MG63 (cell line): ENCODE results near the gene VSIG10L2. TPM values are rescaled to one million over a fixed set of nuclear protein-coding genes. Genes with fewer than 3 reads are reported as not detected.
A peak's percentile ranks its signal among the peaks of the same experiment; 100 is the strongest.

Source experiments
- DNase-seq: peaks from one replicate; pipeline ENCODE4 v3.0.0-alpha.2; 2020
- H3K27me3 ChIP-seq: fragments of 250-450 bp; sonication (Bioruptor Pico); 2 replicates; pipeline ENCODE4 v1.5.1; 2020; ENCODE audit warnings: mild to moderate bottlenecking, moderate library complexity
- H3K36me3 ChIP-seq: fragments of 250-450 bp; sonication (Bioruptor Pico); 2 replicates; pipeline ENCODE4 v1.5.1; 2020; ENCODE audit warnings: mild to moderate bottlenecking, moderate library complexity
- H3K4me3 ChIP-seq: fragments of 250-450 bp; sonication (Bioruptor Pico); 2 replicates; pipeline ENCODE4 v1.5.1; 2020; ENCODE audit warnings: mild to moderate bottlenecking, moderate library complexity
- H3K9me3 ChIP-seq: fragments of 250-450 bp; sonication (Bioruptor Pico); 2 replicates; pipeline ENCODE4 v1.5.1; 2020; ENCODE audit warnings: mild to moderate bottlenecking, moderate library complexity
- total RNA-seq: library from RNA; depleted of rRNA; stranded (reverse); fragments of >200 nt; shearing (Covaris generic); gene quantifications from 2 replicates; pipeline ENCODE4 v1.2.3, GENCODE V29; 2014; ENCODE audit warnings: low replicate concordance

The VSIG10L2 gene
- total RNA-seq, 1 experiment from 2014 or later = not detected

GRCh38 chr11:125924384-125925007 lies 21.3 kb upstream of the VSIG10L2 start:
- no peak overlapping the region for H3K4me3 ChIP-seq
- H3K9me3 ChIP-seq = no peaks in the 10 kb centered on the region
- H3K27me3 ChIP-seq = no peaks in the 10 kb centered on the region
- H3K36me3 ChIP-seq = no peaks in the 10 kb centered on the region
- DNase-seq = no peak

- Histone ChIP-seq H3K9me3 (no peaks in the 10 kb centered on the region), H3K27me3 (no peaks in the 10 kb centered on the region), H3K36me3 (no peaks in the 10 kb centered on the region), H3K4me3 (no peak overlapping the region)
- no peak for DNase-seq
These were observed 20.6 kb upstream of the VSIG10L2 start for GRCh38 chr11:125925247-125925740.

- DNase-seq = peak; percentile 26
- no peaks in the 10 kb centered on the region for H3K27me3 ChIP-seq
- no peaks in the 10 kb centered on the region for H3K36me3 ChIP-seq
- H3K4me3 ChIP-seq = no peak overlapping the region
- H3K9me3 ChIP-seq = no peaks in the 10 kb centered on the region
These were observed 20.0 kb upstream of the VSIG10L2 start for GRCh38 chr11:125925804-125926203.

GRCh38 chr11:125926682-125927081 lies 19.2 kb upstream of the VSIG10L2 start:
- Histone ChIP-seq H3K27me3 (no peaks in the 10 kb centered on the region), H3K4me3 (no peak overlapping the region), H3K36me3 (no peaks in the 10 kb centered on the region), H3K9me3 (no peaks in the 10 kb centered on the region)
- DNase-seq = no peak

GRCh38 chr11:125929445-125930075 lies 16.3 kb upstream of the VSIG10L2 start:
- no peak overlapping the region for H3K4me3 ChIP-seq

GRCh38 chr11:125930076-125930450 lies 15.8 kb upstream of the VSIG10L2 start:
- no peaks in the 10 kb centered on the region for H3K36me3 ChIP-seq
- H3K9me3 ChIP-seq = no peaks in the 10 kb centered on the region
- H3K4me3 ChIP-seq = no peak overlapping the region
- no peaks in the 10 kb centered on the region for H3K27me3 ChIP-seq
- no peak for DNase-seq

More at GRCh38 chr11:125929445-125930075, 16.3 kb upstream of the VSIG10L2 start:
- no peak for DNase-seq
- Histone ChIP-seq H3K36me3 (no peaks in the 10 kb centered on the region), H3K27me3 (no peaks in the 10 kb centered on the region), H3K9me3 (no peaks in the 10 kb centered on the region)

- H3K36me3 ChIP-seq = no peaks in the 10 kb centered on the region
- H3K4me3 ChIP-seq = no peak overlapping the region
- no peaks in the 10 kb centered on the region for H3K9me3 ChIP-seq
- DNase-seq = no peak
- no peaks in the 10 kb centered on the region for H3K27me3 ChIP-seq
These were observed 14.7 kb upstream of the VSIG10L2 start for GRCh38 chr11:125931116-125931515.

GRCh38 chr11:125931668-125932067 lies 14.2 kb upstream of the VSIG10L2 start:
- no peaks in the 10 kb centered on the region for H3K36me3 ChIP-seq
- no peaks in the 10 kb centered on the region for H3K27me3 ChIP-seq
- no peak overlapping the region for H3K4me3 ChIP-seq
- H3K9me3 ChIP-seq = no peaks in the 10 kb centered on the region
- no peak for DNase-seq

GRCh38 chr11:125932301-125932700 lies 13.5 kb upstream of the VSIG10L2 start:
- Histone ChIP-seq H3K4me3 (no peak overlapping the region), H3K9me3 (no peaks in the 10 kb centered on the region), H3K27me3 (no peaks in the 10 kb centered on the region), H3K36me3 (no peaks in the 10 kb centered on the region)
- DNase-seq = no peak

GRCh38 chr11:125933030-125933813 lies 12.6 kb upstream of the VSIG10L2 start:
- DNase-seq = no peak
- Histone ChIP-seq H3K9me3 (no peaks in the 10 kb centered on the region), H3K4me3 (no peak overlapping the region), H3K36me3 (no peaks in the 10 kb centered on the region), H3K27me3 (no peaks in the 10 kb centered on the region)

GRCh38 chr11:125934473-125934872 lies 11.4 kb upstream of the VSIG10L2 start:
- Histone ChIP-seq H3K9me3 (no peaks in the 10 kb centered on the region), H3K4me3 (no peak overlapping the region), H3K36me3 (no peaks in the 10 kb centered on the region), H3K27me3 (no peaks in the 10 kb centered on the region)
- DNase-seq = no peak

- Histone ChIP-seq H3K4me3 (no peak overlapping the region), H3K9me3 (no peaks in the 10 kb centered on the region), H3K27me3 (no peaks in the 10 kb centered on the region), H3K36me3 (no peaks in the 10 kb centered on the region)
- DNase-seq = no peak
These were observed 10.8 kb upstream of the VSIG10L2 start for GRCh38 chr11:125935056-125935455.

GRCh38 chr11:125935618-125936199 lies 10.1 kb upstream of the VSIG10L2 start:
- no peaks in the 10 kb centered on the region for H3K9me3 ChIP-seq
- H3K4me3 ChIP-seq = no peak overlapping the region
- H3K36me3 ChIP-seq = no peaks in the 10 kb centered on the region
- H3K27me3 ChIP-seq = no peaks in the 10 kb centered on the region
- DNase-seq = no peak

- Histone ChIP-seq H3K4me3 (no peak overlapping the region), H3K9me3 (no peaks in the 10 kb centered on the region), H3K27me3 (no peaks in the 10 kb centered on the region), H3K36me3 (no peaks in the 10 kb centered on the region)
- no peak for DNase-seq
These were observed 7.4 kb upstream of the VSIG10L2 start for GRCh38 chr11:125938418-125938817.

GRCh38 chr11:125939081-125939521 lies 6.7 kb upstream of the VSIG10L2 start:
- no peak overlapping the region for H3K4me3 ChIP-seq
- DNase-seq = no peak
- no peaks in the 10 kb centered on the region for H3K27me3 ChIP-seq
- H3K36me3 ChIP-seq = no peaks in the 10 kb centered on the region
- no peaks in the 10 kb centered on the region for H3K9me3 ChIP-seq

- H3K36me3 ChIP-seq = no peaks in the 10 kb centered on the region
- no peak overlapping the region for H3K4me3 ChIP-seq
- H3K9me3 ChIP-seq = no peaks in the 10 kb centered on the region
- no peak for DNase-seq
- no peaks in the 10 kb centered on the region for H3K27me3 ChIP-seq
These were observed 5.7 kb upstream of the VSIG10L2 start for GRCh38 chr11:125940145-125940544.

- H3K4me3 ChIP-seq = no peak overlapping the region
- no peak for DNase-seq
These were observed 4.6 kb upstream of the VSIG10L2 start for GRCh38 chr11:125941267-125941618.

More at GRCh38 chr11:125941267-125941618, 4.6 kb upstream of the VSIG10L2 start:
- Histone ChIP-seq H3K27me3 (no peaks in the 10 kb centered on the region), H3K36me3 (no peaks in the 10 kb centered on the region), H3K9me3 (no peaks in the 10 kb centered on the region)
